Lung microvascular endothelial cell (primary cell): ENCODE data around the gene NME1. TPM values are rescaled to one million over a fixed set of nuclear protein-coding genes. Genes with fewer than 3 reads are reported as not detected.
"Not testable (repeated sequence)": the region's sequence is repeated elsewhere in the genome, so short reads cannot be mapped to it uniquely, and the experiment has no call there.

ENCODE experiments used
- DNase-seq, 2 donors: peaks; one replicate each; pipeline versions ENCODE4 v3.0.0 to v3.0.0-alpha.2; 2010; ENCODE audit warnings: low read depth in 2 of 2
- total RNA-seq: library from RNA; depleted of rRNA; stranded (reverse); fragments of >200 nt; gene quantifications from 2 replicates; pipeline ENCODE4 v1.2.1, GENCODE V29; 2014

The NME1 gene
- total RNA-seq: 87.7 and 133 TPM in 2 replicates

DNA sequence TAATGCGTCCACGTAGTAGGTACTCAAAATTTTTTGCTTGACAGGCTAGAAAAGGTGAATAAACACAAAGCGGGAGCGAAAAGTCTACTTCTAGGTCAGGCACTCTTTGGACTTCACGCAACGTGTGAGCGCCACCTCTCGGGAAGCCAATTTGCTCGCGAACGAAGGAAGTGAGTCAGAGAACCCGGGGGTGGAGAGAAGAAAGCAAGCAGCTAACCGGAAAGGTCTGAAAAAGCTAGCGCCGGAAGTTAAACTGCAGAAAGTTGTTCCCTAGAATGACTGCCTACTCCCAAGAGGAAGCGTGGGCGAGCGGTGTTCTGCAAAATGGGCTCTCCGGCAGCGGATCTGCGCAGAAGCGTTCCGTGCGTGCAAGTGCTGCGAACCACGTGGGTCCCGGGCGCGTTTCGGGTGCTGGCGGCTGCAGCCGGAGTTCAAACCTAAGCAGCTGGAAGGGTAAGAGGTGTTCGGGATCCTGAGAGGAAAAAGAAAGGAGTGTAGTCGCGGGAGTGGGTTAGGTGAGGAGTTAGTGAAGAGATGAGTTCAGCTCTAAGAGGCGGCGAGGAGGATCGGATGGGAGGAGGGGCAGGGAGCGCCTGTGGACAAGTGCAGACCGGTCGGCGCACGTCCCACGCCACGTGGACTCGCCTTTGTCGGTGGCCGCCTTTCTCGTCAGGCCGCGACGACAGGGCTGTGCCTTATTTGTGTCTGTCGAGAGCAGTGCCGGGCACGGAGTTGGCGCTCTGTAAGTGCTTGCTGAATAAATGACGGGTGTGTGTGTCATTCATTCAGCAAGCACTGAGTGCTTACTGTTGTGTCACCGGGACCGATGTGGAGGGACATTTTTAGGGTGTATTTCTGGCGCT, at the start of gene NME1:
Gene NME1, plus strand, starts transcription at position 350 of the 863 bp plus-strand sequence. CDS start 2,096 bp downstream, outside the sequence.
- DNase-seq: peak; percentile 100

- DNase-seq: no peak
These were observed 45.6 kb upstream of the NME1 start for GRCh38 chr17:51107778-51108177.

GRCh38 chr17:51112303-51113222, 40.8 kb upstream of the NME1 start:
- not testable (repeated sequence) for DNase-seq

- DNase-seq: no peak
These were observed 38.2 kb upstream of the NME1 start for GRCh38 chr17:51115179-51115578.

GRCh38 chr17:51118330-51119195, 34.8 kb upstream of the NME1 start:
- DNase-seq: peak; percentile 37 to 69

- DNase-seq: peak; percentile 43 to 52
These were observed 33.7 kb upstream of the NME1 start for GRCh38 chr17:51119415-51120356.

DNA sequence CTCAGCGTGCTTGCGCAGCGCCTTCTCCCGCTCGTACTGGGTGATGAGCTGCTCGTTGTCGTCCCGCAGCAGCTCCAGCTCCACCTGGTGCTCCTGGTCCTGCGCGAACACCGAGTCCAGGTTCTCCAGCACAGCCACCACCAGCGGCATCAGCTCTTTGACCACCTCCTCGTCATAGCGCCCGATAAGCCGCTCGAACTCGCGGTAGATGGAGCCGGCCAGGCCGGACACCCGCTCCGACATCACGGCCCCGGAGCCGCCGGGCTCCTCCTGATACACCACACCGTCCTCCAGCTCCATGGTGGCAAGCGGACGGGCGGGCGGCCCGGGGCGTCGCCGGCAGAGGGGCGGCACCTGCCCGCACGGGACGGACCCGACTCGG, 33.0 kb upstream of the NME1 start:
- peak; percentile 46 to 56 for DNase-seq

- peak; percentile 97 to 98 for DNase-seq
These were observed 32.4 kb upstream of the NME1 start, which contains the start of gene SPAG9 for GRCh38 chr17:51120739-51121619. TSS of gene SPAG9 (minus strand) at chr17:51120868. CDS start at chr17:51120656, 212 bp downstream.

- DNase-seq: peak; percentile 92 to 97
These were observed 31.5 kb upstream of the NME1 start for GRCh38 chr17:51121620-51122472.

DNA sequence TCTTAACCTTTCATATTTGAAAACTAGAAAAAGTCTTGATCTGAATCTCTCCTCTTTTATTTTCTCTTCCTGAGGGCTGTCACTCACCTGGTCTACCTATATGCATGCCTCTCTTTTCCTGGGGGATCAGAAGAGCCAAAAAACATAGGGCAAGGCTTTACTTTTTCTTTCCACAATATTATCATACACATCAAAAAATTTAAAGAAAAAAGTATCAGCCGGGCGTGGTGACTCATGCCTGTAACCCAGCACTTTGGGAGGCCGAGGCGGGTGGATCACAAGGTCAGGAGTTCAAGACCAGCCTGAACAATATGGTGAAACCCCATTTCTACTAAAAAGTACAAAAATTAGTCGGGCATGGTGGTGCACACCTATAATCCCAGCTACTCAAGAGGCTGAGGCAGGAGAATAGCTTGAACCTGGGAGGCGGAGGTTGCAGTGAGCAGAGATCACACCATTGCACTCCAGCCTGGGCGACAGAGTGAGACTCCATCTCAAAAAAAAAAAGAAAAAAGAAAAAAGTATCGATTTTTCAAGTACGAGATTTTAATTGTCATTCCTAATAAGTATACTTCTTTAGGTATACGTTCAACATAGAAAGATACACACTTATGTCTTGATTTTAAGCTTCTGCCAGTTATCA, 30.8 kb upstream of the NME1 start:
- DNase-seq: not testable (repeated sequence)

DNA sequence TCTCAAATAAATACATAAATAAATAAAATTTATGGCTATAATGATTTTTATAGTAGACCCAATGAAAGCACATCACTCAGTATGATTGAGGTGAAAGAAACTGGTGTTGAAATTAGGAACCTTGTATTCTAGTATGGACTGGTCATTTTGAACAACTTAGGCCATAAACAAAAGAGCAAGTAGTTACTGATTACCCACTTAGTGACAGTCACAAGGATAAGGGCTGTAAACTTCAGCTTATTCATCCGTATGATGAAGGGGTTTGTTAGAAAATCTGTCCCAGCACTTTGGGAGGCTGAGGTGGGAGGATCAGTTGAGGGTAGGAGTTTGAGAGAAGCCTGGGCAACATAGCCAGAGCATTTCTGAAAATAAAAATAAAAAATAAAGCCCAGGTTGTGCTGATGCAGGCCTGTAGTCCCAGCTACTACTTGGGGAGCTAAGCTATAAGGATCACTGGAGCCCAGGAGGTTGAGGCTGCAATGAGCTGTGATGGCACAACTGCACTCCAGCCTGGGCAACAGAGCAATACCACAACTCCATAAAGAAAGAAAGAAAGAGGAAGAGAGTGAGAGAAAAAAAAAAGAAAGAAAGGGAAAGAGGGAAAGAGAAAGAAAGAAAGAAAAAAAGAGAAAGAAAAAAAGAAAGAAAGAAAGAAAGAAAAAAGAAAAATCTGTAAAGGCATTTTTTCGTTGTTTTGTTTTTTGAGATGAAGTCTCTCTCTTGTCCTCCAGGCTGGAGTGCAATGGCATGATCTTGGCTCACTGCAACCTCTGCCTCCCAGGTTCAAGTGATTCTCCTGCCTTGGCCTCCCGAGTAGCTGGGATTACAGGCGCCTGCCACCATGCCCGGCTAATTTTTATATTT, 28.5 kb upstream of the NME1 start:
- DNase-seq: no peak

- peak; percentile 25 to 50 for DNase-seq
These were observed 25.3 kb upstream of the NME1 start for GRCh38 chr17:51128076-51128475.

DNA sequence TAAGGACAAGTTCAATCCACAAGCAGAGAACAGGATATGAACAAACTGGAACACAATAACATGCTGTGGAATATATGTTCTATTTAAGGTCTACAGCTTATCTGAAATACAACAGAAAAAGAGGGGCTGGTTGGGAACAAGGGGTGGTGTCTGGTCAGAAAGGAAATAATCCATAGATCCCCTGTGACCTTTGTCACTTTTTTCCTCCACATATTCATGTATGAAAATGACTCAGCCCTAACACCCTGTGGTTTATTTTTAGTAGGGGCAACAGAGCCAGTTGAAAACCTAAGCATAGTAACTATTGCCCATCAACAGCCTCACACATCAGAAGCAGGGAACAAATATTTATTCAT, 20.4 kb upstream of the NME1 start:
- DNase-seq: peak; percentile 70 to 93

DNA sequence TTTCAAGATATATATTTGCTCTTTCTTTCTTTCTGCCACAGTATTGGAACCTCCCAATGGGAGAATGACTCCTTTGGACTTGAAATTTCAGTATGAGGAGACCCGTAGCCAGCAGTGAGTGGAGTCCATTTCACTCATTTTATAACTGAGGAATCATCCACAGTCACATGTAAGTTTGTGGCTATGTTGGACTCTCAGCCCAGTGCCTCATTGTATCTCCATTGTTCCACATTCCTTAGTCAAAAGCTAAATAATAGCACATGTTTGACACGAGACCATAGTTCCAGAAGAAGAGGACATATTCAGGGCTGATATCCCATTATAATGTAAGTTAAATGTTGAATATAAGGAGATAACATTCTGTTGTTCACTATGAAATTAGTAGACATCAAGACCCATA, 20.0 kb upstream of the NME1 start:
- DNase-seq: peak in 1 of 2 donors; percentile 44

DNA sequence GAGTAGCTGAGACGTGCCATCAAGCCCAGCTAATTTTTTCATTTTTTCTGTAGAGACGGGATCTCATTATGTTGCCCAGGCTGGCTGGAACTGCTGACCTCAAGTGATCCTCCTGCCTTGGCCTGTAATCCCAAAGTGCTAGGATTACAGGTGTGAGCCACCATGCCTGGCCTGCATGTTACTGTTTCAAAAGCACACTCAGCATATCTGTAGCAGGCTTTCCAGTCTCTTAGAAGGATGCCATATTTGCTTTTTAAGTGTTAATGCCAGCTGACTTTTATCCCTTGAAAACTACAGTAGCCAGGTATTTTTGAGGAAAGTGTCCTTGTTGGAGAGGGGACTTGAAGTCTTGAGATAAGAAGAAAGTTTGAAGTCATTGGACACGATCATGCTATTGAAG, 17.4 kb upstream of the NME1 start:
- no peak for DNase-seq

- DNase-seq: no peak
These were observed 10.8 kb upstream of the NME1 start for GRCh38 chr17:51142597-51142996.
